Measurements from ENCODE around the gene RPS3. TPM values are rescaled to one million over a fixed set of nuclear protein-coding genes. Genes with fewer than 3 reads are reported as not detected.
"Not testable (repeated sequence)": the region's sequence is repeated elsewhere in the genome, so short reads cannot be mapped to it uniquely, and the experiment has no call there.

RPS3 gene
- total RNA-seq, 1 donor from 2014 or later: 2,045 TPM

GRCh38 chr11:75403983-75404658 is 4.8 kb downstream of the RPS3 start:
- no peak for TF ChIP-seq CTCF (IDR thresholded peaks at IDR 0.05; ENCODE audit: insufficient read depth, low read length, poor library complexity, severe bottlenecking)
- Histone ChIP-seq H3K27me3 (ENCODE audit: control insufficient read depth, insufficient read depth, low read length) (no peaks in the 10 kb centered on the region), H3K36me3 (ENCODE audit: control insufficient read depth, insufficient read depth, low read length) (peaks cover 8% of the 10 kb centered on the region), H3K4me3 (ENCODE audit: low read depth, low read length) (no peak overlapping the region)
- no peak for DNase-seq (ENCODE audit: low read depth)

DNA sequence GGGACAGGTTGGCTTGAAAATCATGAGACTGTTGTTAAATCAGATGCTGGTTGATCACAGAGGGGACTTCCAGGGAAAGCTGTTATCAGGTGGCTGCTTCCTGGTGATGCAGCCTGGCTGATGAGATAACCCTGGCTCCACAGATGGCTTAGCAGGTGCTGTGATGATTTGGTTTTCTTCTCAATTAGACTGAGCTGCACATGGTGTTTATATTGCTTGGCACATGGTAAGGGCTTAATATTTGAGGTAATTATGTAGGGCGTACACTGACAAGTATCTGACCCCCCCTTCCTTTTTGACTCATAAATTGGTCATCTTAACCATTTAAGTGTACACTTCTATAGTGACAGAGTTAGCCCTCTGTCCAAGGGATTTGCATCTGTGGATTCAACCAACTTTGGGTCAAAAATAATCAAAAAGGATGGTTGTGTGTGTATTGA is 7.0 kb downstream of the RPS3 start:
- no peak for TF ChIP-seq CTCF (IDR thresholded peaks at IDR 0.05; ENCODE audit: insufficient read depth, low read length, poor library complexity, severe bottlenecking)
- DNase-seq (ENCODE audit: low read depth): no peak
- H3K27me3 ChIP-seq (ENCODE audit: control insufficient read depth, insufficient read depth, low read length): no peaks in the 10 kb centered on the region
- H3K36me3 ChIP-seq (ENCODE audit: control insufficient read depth, insufficient read depth, low read length): peaks cover 8% of the 10 kb centered on the region
- no peak overlapping the region for H3K4me3 ChIP-seq (ENCODE audit: low read depth, low read length)

GRCh38 chr11:75408957-75409219 is 9.6 kb downstream of the RPS3 start:
- Histone ChIP-seq H3K4me3 (ENCODE audit: low read depth, low read length) (no peak overlapping the region), H3K36me3 (ENCODE audit: control insufficient read depth, insufficient read depth, low read length) (peaks cover 4% of the 10 kb centered on the region), H3K27me3 (ENCODE audit: control insufficient read depth, insufficient read depth, low read length) (no peaks in the 10 kb centered on the region)
- no peak for TF ChIP-seq CTCF (IDR thresholded peaks at IDR 0.05; ENCODE audit: insufficient read depth, low read length, poor library complexity, severe bottlenecking)
- no peak for DNase-seq (ENCODE audit: low read depth)

- H3K4me3 ChIP-seq (ENCODE audit: low read depth, low read length); H3K36me3 ChIP-seq (ENCODE audit: control insufficient read depth, insufficient read depth, low read length); DNase-seq (ENCODE audit: low read depth); H3K27me3 ChIP-seq (ENCODE audit: control insufficient read depth, insufficient read depth, low read length): not testable (repeated sequence)
These were observed 10.7 kb downstream of the RPS3 start for GRCh38 chr11:75409971-75410370.

DNA sequence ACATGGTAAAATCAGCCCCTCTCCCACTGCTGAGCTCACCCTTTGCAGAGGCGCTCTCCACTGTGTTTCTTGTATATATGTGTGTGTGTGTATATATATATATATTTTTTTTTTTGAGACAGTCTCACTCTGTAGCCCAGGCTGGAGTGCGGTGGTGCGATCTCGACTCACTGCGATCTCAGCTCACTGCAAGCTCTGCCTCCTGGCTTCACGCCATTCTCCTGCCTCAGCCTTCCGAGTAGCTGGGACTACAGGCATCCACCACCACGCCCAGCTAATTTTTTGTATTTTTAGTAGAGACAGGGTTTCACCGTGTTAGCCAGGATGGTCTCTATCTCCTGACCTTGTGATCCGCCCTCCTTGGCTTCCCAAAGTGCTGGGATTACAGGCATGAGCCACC is 13.8 kb downstream of the RPS3 start:
- DNase-seq (ENCODE audit: low read depth); H3K4me3 ChIP-seq (ENCODE audit: low read depth, low read length); H3K36me3 ChIP-seq (ENCODE audit: control insufficient read depth, insufficient read depth, low read length); H3K27me3 ChIP-seq (ENCODE audit: control insufficient read depth, insufficient read depth, low read length): not testable (repeated sequence)

DNA sequence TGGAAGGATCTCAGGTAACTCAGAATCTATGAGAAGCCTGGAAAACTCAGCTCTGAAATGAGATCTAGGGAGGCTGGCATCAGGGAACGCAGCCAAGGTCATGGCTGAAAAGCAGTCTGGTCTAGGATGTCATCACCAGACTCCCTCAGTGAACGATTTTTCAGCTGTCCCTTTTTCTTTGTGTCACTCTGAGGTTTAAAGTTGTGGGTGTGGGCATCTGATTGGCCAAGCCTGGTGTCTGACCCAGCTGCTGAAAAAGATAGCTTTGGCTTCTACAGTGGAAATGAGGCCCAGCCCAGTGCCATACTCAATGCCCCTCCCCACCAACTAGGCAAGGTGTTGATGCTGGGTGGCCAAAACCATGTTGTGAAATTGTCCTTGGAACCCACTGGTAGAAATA is 14.5 kb downstream of the RPS3 start:
- peaks cover 2% of the 10 kb centered on the region for H3K36me3 ChIP-seq (ENCODE audit: control insufficient read depth, insufficient read depth, low read length)
- no peak for DNase-seq (ENCODE audit: low read depth)
- H3K27me3 ChIP-seq (ENCODE audit: control insufficient read depth, insufficient read depth, low read length): no peaks in the 10 kb centered on the region
- no peak overlapping the region for H3K4me3 ChIP-seq (ENCODE audit: low read depth, low read length)
- no peak for TF ChIP-seq CTCF (IDR thresholded peaks at IDR 0.05; ENCODE audit: insufficient read depth, low read length, poor library complexity, severe bottlenecking)

DNA sequence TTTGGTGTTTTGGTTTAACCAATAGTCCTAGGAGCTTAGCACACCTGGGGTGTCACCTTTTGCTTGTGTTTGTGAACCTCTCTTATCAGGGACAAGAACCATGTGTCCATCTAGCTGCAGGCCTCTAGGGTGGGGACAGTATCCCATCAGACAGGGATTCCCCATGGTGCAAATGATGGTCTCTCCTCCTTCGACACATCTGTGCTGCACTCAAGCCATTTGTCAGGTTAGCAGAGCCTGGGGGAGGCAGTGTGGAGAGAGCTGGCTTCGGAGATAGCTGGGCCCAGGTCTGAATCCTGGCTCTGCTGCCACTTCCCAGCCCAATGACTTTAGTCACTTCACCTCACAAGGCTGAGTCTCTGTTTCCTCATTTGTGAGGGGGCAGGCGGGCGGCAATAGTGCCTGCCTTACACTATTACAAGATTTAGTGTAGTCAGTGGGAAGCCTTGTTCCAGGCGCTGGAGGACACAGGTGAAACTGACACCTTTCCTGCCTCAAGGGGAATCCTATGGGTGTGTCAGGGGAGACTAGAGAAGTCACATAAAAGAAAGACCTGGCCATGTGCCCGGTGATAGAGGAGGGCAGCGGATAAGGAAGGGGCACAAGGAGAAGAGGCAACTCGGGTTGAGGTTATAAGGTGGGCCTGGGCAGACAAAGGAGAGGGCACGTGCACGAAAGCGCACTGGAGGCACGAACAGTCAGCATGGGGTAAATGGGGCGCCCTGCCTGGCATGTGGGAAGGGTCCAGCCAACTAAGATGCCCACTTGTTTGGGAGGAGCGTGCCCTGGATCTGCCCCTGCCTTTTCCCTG is 21.1 kb downstream of the RPS3 start:
- no peak for DNase-seq (ENCODE audit: low read depth)
- no peak for TF ChIP-seq CTCF (IDR thresholded peaks at IDR 0.05; ENCODE audit: insufficient read depth, low read length, poor library complexity, severe bottlenecking)
- Histone ChIP-seq H3K36me3 (ENCODE audit: control insufficient read depth, insufficient read depth, low read length) (no peaks in the 10 kb centered on the region), H3K27me3 (ENCODE audit: control insufficient read depth, insufficient read depth, low read length) (no peaks in the 10 kb centered on the region), H3K4me3 (ENCODE audit: low read depth, low read length) (no peak overlapping the region)
